Muscle of back (tissue), 11 donors: Measurements from ENCODE around the gene STK4. TPM values are rescaled to one million over a fixed set of nuclear protein-coding genes. Genes with fewer than 3 reads are reported as not detected.

Source experiments
- DNase-seq, 3 donors: peaks; one replicate each; pipeline versions ENCODE4 v3.0.0 to v3.0.0-alpha.2; 2013
- polyA plus RNA-seq, 10 donors: library from polyadenylated mRNA; unstranded; fragments of 120-200 nt; gene quantifications; one replicate each; pipeline ENCODE4 v1.2.1, GENCODE V29; 2013; ENCODE audit not compliant: insufficient read length in 10 of 10

STK4 gene
- polyA plus RNA-seq, 10 donors = 7.6 to 13.4 (median 11.5) TPM

DNA sequence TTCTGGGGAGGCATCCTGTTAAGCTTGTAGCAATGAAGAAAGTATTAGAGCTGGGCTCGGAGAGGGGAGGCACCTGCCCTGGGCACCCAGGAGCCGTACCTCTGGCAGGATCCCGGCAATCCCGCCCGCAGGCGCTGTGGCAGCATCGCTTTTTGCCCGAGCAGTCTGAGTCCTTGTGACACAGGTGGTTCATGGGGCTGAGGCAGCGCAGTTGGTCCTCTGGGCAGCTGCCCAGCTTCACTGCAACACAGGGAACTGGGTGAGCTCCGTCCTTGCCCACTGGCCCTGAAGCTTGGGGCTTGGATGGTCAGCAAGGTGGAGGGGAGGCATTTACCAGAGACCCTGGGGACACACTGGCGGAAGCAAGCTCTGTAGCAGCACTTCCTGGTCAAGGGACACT is 144.0 kb downstream of the STK4 start:
- no peak for DNase-seq

DNA sequence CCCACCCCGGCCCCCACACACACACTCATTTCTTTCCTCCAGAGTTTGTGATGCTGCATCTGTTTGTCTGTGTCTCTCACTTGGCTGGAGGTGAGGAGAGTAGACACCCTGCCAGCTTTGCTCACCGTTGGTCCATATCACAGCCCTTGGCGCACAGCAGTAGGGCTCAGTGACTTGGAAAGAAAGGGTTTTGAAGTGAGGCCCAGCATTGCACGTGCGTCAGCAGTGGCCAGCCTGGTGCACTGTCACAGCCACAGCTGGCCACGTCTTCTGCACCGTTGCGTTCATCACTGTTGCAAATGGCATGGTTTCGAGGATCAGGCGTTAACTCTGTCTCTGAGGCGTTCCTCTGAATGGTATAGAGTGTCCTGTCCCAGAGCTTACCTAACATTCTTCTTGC is 145.0 kb downstream of the STK4 start:
- no peak for DNase-seq

DNA sequence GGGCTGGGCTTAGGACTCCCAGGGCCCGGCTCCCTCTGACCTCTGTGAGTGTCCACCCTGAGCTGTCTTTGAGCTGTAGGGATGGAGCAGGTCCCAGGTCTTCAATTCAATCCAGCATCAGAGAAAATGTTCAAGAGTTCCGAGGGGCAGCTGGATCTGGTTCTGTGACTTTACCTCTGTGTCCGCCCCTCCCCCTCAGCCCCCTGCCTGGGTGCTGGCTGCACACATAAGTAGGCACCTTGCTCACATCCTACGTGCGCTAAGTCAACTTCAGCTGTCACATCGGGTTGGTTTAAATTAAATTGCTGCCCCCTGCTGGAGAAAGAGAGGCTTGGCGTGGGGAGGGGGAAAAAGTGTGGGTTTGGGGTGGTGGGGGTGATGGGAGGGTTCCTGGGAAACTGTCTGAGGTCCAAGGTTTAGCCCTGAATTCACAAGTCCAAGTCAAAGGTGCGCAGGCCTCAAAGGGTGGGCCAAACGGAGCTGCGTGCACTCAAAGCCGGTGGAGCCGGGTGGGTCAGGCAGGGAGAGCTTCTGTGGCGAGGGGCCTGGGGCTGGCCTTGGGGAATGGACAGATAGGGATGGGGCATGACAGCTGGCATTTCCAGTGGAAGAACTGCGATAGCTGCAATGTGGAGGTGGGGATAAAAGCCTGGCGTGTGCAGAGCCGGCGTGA is 145.6 kb downstream of the STK4 start:
- DNase-seq = no peak

DNA sequence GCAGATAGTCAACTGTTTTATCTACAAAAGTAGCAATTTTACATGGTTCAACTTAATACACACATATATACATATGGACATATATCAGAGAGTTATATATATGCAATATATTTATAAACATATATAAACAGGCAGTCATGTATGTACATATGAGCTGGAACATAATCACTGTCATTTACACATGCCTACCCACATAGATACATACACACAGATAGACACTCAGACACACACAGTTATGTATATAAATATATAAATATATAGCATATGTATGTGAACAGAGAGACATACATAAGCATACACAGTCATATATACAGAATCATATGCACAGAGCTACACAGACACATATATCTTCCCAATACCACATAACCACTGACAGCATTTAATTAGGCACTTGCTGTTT is 146.4 kb downstream of the STK4 start:
- DNase-seq = no peak

DNA sequence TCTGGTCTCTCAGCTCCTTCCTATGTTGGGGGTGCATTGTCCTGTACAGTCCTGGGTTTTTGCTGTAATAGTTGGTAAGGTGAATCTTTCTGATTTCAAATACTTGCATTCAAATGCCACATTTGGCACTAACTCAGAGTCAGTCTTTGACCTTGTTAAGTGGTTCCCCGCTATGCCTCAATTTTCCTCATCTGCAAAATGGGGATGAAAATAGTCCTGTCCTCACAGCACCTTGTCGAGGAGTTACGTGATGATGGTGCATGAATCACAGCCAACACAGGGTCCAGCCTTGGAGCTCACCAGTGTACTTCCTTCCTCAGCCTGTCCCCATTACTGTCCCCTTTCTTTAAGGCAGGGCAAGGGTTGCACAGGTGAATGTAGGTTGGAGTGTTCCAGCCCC is 147.6 kb downstream of the STK4 start:
- DNase-seq = no peak

DNA sequence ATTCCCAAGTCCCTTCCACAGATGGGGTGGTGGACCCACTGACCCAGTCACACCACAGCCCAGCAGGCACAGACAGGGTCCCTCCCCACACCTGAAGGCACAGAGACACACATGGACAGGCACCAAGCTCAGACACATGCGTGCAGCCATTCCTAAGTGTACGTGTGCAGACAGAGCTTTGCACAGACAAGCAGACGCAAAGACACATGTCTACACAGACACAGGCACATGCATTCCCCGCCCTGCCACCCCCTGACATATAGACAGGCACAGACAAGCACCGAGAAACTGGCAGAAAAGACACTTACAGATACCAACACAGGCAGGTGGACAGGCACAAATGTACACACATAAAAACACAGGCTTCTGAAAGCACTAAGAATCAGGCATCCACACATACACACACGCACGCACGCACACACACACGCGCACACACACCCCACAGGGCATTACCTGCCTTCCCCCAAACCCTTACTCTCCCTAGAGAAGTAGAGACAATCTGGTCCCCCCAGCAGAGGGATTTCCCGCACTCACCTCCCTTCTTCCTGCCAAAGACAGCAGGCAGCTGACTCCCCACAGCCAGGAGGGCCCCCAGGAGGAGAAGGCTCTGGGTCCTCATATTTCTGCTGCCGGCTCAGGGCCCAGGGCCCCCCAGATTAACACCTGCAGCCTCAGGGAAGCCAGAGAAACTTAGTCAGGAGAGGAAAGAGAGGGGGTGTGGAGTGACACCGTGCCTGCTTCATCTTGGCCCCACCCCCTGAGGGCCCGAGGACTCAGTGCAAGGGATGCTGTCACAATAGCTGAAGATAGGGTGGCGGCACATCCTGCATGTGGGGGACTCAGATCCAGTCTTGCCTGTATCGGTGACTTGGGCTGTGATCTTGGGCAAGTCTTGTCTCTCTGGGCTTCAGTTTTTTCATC is 148.4 kb downstream of the STK4 start, which contains the start of gene WFDC5:
Gene WFDC5 (minus strand): TSS at position 710 of the 921 bp plus-strand sequence. CDS start 91 bp downstream, at position 619.
- DNase-seq = no peak

DNA sequence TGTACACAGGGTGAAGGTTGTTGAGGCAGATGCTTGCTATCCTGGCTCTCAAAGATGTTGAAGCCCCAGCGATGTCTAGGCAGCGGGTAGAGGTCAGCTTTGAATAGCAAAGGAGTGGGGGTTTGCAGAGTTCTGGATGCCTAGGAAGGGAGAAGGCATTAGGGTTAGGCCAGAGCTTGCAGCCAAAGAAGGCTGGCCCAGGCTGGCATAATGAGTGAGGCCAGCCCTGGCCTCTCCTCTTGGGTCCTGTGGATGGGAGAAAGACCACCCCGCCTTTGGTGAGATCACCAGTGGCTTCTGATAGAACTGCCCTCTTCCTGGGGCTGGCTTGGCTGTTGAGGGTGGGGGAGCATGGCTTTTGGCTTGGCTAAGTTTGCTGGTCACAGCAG is 149.1 kb downstream of the STK4 start:
- no peak for DNase-seq

DNA sequence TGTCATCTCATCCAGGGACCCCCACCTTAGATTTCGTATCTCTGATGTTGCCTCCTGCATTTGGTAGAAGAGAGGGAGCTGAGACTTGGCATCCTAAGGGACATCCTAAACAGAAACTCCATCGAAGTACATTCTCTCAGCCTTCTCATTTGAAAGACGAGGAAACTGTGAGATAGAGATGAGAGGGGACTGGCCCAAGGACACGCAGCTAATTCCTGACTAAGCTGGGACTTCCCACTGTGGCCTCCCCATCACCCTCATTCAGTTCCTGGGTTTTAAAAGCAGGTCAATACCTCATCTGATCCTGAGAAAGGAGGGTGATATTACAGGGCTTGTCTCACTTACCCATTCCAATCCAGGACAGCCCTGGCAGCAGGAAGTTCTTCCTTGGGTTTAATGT is 149.5 kb downstream of the STK4 start:
- DNase-seq = no peak

DNA sequence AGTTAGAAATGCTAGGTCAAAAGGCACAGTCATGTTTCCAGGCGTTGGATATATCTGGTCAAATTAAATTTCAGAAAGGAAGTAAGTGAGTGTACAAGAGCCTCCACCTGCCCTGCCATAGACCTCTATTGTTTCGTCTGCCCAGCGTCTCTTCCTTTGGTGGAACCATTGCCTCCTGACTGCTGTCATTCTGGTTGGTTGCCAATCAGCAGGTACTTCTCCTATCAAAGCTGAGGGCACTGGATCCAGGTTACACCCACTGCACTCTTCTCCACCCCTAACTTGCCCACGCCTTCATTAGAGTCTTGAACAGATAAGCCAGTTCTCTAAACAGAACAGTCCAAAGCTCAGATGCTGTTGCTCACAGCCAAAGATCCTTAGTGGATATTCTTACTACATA is 151.3 kb downstream of the STK4 start:
- no peak for DNase-seq

DNA sequence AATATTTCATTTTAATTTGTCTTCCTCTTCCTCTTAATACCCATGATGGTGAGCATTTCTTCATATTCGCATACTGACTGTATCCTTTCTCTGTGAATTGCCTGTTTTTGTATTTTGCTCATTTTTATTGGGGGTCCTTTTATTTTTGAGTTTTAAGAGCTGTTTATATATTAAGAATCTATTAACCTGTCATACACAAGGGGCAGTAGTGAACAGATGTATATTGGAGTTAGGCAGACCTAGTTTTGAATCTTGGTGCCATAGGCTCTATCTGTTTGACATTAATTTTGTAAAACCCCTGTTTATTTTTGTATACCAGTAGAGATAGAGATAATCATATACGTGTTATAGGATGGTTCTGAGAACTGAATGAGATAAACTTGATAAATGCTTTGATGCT is 151.7 kb downstream of the STK4 start:
- DNase-seq = no peak

DNA sequence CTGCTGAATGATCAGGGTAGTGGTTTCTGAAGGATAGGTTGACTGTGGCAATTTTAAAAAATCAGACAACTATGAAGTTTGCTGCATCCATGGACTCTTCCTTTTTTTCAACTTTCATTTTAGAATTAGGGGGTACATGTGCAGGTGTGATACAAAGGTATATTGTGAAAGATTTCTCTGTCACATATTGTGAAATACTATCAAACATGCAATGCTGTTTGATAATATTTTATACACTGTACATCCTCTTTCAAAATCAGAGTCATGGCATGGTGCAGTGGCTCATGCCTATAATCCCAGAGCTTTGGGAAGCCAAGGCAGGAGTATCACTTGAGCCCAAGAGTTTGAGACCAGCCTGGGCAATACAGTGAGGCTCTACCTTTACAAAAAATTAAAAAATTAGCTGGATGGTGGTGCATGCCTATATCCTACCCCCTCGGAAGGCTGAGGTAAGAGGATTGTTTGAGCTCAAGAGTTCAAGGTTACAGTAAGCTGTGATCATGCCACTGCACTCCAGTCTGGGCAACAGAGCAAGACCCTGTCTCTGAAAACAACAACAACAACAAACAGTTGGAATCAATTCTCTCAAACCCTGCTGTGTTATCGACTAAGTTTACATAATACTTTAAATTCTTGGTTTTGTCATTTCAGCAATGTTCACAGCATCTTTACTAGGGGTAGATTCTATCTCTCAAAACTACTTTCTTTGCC is 153.4 kb downstream of the STK4 start:
- DNase-seq = no peak

DNA sequence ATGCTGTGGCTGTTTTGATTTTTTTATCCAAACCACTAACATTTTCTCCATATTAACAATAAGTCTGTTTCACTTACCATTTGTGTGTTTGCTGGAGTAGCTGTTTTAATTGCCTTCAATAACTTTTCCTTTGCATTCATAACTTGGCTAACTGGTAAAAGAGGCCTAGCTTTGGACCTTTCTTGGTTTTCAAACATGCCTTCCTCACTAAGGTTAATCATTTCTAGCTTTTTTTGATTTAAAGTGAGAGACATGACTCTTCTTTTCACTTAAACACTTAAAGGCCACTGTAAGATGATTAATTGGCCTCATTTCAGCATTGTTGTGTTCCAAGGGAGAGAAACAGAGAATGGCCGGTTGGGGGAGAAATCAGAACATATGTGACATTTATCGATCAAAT is 155.1 kb downstream of the STK4 start:
- DNase-seq = no peak

DNA sequence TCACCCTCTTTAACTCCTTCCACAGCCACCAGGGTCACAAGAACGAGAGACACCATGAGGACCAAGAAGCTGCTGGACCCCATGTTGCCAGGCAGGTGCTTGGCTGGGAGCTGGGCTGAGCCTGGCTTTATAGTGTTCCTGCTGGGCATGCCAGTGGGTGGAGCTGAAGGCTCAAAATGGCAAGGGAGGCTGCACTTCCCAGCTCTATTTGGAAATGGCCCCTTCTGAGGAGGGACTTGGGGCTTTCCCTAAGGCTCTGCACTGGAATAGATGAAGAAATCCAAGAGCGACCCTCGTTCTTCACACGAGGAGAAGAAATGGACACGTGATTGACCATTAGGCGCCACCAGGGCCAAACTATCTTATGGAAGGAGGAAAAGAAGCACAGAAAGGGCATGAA is 158.1 kb downstream of the STK4 start, which contains the start of gene WFDC12:
Gene WFDC12 (minus strand): TSS at position 101 of the 400 bp plus-strand sequence. CDS start 18 bp downstream, at position 83.
- DNase-seq = no peak

DNA sequence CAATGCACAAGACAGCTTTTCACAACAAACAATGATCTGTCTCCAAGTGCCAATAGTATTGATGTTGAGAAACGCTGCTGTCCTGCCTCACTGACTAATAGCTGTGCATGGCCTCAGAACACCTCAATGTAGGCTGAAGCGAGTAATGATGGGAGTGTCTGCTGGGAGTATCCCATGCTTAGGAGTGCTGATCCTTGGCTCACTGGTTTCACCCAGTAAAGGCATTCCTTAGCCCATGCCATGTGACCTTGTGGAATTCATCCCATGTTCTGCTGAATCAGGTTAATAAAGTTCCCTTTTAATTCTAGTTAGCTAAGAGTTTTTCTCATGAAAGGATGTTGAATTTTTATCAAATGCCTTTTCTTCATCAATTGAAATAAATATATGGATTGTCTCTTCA is 161.8 kb downstream of the STK4 start:
- no peak for DNase-seq

Other genes with a start within 250 kb of the STK4 start
- gene KCNK15, start 220.6 kb upstream of the STK4 start, polyA plus RNA-seq = under 1 TPM in 8 of 10 donors, not detected in 2; 0.09 to 0.37 (median 0.24) TPM
- gene RIMS4, start 156.0 kb upstream of the STK4 start, polyA plus RNA-seq = 1 to 10 TPM; 5.7 to 9.7 (median 7.1) TPM
- gene YWHAB, start 80.8 kb upstream of the STK4 start, polyA plus RNA-seq = 100 to 1,000 TPM in 8 of 10 donors, 10 to 100 TPM in 2; 90.6 to 127 (median 108) TPM
- 10 to 100 TPM in 7 of 10 donors, 1 to 10 TPM in 3; 7.4 to 31.8 (median 13.0) TPM for gene PABPC1L, start 56.5 kb upstream of the STK4 start, polyA plus RNA-seq
- 10 to 100 TPM; 12.2 to 18.8 (median 13.6) TPM for gene TOMM34, start 6.1 kb upstream of the STK4 start, polyA plus RNA-seq
- gene KCNS1, start 134.6 kb downstream of the STK4 start, polyA plus RNA-seq = under 1 TPM in 9 of 10 donors, not detected in 1; 0.03 to 0.18 (median 0.07) TPM
- gene WFDC5, start 148.7 kb downstream of the STK4 start, polyA plus RNA-seq = under 1 TPM in 2 of 10 donors, not detected in 8; 0.62 to 0.69 TPM
- gene WFDC12, start 158.0 kb downstream of the STK4 start, polyA plus RNA-seq = not detected
- not detected for gene PI3, start 208.4 kb downstream of the STK4 start, polyA plus RNA-seq
- under 1 TPM in 1 of 10 donors, not detected in 9; 0.07 TPM for gene SEMG1, start 240.5 kb downstream of the STK4 start, polyA plus RNA-seq